DOHH2 (cell line): ENCODE measurements around the gene NME7.
A peak's percentile ranks its signal among the peaks of the same experiment; 100 is the strongest.

Source experiments
- H3F3A ChIP-seq: fragments of 200-600 bp; sonication (generic), shearing (Covaris generic); 2 replicates; pipeline ENCODE4 v1.6.0; 2016; ENCODE audit warnings: antibody characterized with exemption, mild to moderate bottlenecking; ENCODE audit not compliant: control insufficient read depth, insufficient read depth
- H3K27ac ChIP-seq: fragments of 200-600 bp; sonication (generic); 2 replicates; pipeline ENCODE4 v1.5.1; 2014; ENCODE audit warnings: low read depth, mild to moderate bottlenecking, low read length, moderate library complexity
- H3K27me3 ChIP-seq: fragments of 200-600 bp; sonication (generic); 2 replicates; pipeline ENCODE4 v1.6.1; 2014; ENCODE audit warnings: mild to moderate bottlenecking, low read length, mixed read lengths; ENCODE audit not compliant: control insufficient read depth
- H3K36me3 ChIP-seq: fragments of 200-600 bp; sonication (generic); 2 replicates; pipeline ENCODE4 v1.6.1; 2014; ENCODE audit warnings: mild to moderate bottlenecking, low read length, moderate library complexity, mixed read lengths; ENCODE audit not compliant: control insufficient read depth
- H3K4me1 ChIP-seq: fragments of 200-600 bp; sonication (generic); 2 replicates; pipeline ENCODE4 v1.6.1; 2014; ENCODE audit warnings: mild to moderate bottlenecking, low read length, mixed read lengths; ENCODE audit not compliant: control insufficient read depth
- H3K4me2 ChIP-seq: fragments of 200-600 bp; sonication (generic); 2 replicates; pipeline ENCODE4 v1.6.0; 2014; ENCODE audit warnings: mild to moderate bottlenecking, low read length, moderate library complexity
- H3K4me3 ChIP-seq: fragments of 200-600 bp; sonication (generic); 2 replicates; pipeline ENCODE4 v1.5.1; 2014; ENCODE audit warnings: mild to moderate bottlenecking, low read length, mixed read lengths
- H3K79me2 ChIP-seq: fragments of 200-600 bp; sonication (generic); 2 replicates; pipeline ENCODE4 v1.6.1; 2014; ENCODE audit warnings: mild to moderate bottlenecking, low read length, mixed read lengths; ENCODE audit not compliant: control insufficient read depth
- H3K9me2 ChIP-seq: fragments of 200-600 bp; sonication (generic); replicated peaks from 2 replicates; pipeline ENCODE4 v1.6.1; 2014; ENCODE audit warnings: mild to moderate bottlenecking, low read length, mixed read lengths; ENCODE audit not compliant: control insufficient read depth
- H3K9me3 ChIP-seq: fragments of 200-600 bp; sonication (generic); 2 replicates; pipeline ENCODE4 v1.6.1; 2014; ENCODE audit warnings: antibody characterized with exemption, low read length, mixed read lengths; ENCODE audit not compliant: control insufficient read depth, insufficient read depth
- H4K20me1 ChIP-seq: fragments of 200-600 bp; sonication (generic); 2 replicates; pipeline ENCODE4 v1.6.0; 2014; ENCODE audit warnings: low read depth, mild to moderate bottlenecking, antibody characterized with exemption, low read length, moderate library complexity; ENCODE audit not compliant: control insufficient read depth, insufficient read depth
- EZH2phosphoT487 ChIP-seq: fragments of 200-600 bp; sonication (generic); IDR thresholded peaks from 2 replicates; pipeline ENCODE4 v1.6.1; 2017; ENCODE audit warnings: borderline replicate concordance, mild to moderate bottlenecking, antibody characterized with exemption, low read length, moderate library complexity, mixed read lengths
- TF ChIP-seq, protein P1 (sequence below): fragments of 200-600 bp; sonication (generic); IDR thresholded peaks from one replicate; pipeline ENCODE4 v1.5.1; 2014; ENCODE audit warnings: antibody characterized with exemption, mild to moderate bottlenecking, low read depth, low read length; ENCODE audit not compliant: poor library complexity, severe bottlenecking

Gene NME7

DNA sequence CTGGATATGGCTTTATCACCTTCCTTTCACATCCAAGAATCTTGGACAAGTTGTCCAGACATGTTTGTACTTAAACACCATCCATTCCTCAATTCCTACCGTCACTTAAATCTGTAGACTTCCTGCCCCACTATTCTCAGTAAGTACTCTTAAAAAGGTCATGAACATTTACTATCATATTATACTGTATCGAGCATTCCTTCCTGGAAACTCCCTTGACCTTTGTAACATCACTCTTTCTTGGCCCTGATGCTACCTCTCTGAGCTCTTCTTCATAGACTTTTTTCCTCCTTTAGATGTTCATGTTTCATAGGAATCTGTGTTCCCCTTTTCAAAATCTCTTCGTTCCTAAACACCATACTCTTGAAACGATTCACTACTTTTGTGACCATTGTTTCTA lies 15.9 kb upstream of the NME7 start:
- no peaks in the 10 kb centered on the region for H3K9me3 ChIP-seq
- TF ChIP-seq EZH2phosphoT487 = no peak
- TF ChIP-seq, protein P1, sequence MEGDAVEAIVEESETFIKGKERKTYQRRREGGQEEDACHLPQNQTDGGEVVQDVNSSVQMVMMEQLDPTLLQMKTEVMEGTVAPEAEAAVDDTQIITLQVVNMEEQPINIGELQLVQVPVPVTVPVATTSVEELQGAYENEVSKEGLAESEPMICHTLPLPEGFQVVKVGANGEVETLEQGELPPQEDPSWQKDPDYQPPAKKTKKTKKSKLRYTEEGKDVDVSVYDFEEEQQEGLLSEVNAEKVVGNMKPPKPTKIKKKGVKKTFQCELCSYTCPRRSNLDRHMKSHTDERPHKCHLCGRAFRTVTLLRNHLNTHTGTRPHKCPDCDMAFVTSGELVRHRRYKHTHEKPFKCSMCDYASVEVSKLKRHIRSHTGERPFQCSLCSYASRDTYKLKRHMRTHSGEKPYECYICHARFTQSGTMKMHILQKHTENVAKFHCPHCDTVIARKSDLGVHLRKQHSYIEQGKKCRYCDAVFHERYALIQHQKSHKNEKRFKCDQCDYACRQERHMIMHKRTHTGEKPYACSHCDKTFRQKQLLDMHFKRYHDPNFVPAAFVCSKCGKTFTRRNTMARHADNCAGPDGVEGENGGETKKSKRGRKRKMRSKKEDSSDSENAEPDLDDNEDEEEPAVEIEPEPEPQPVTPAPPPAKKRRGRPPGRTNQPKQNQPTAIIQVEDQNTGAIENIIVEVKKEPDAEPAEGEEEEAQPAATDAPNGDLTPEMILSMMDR = no peak
- H3K27ac ChIP-seq = no peak overlapping the region
- H3K4me2 ChIP-seq = no peak overlapping the region
- no peak overlapping the region for H3K4me3 ChIP-seq
- no peaks in the 10 kb centered on the region for H3K4me1 ChIP-seq
- no peaks in the 10 kb centered on the region for H4K20me1 ChIP-seq
- no peaks in the 10 kb centered on the region for H3K79me2 ChIP-seq
- H3K27me3 ChIP-seq = no peaks in the 10 kb centered on the region
- peaks cover 26% of the 10 kb centered on the region for H3K36me3 ChIP-seq
- no peaks in the 10 kb centered on the region for H3K9me2 ChIP-seq
- H3F3A ChIP-seq = no peaks in the 10 kb centered on the region

DNA sequence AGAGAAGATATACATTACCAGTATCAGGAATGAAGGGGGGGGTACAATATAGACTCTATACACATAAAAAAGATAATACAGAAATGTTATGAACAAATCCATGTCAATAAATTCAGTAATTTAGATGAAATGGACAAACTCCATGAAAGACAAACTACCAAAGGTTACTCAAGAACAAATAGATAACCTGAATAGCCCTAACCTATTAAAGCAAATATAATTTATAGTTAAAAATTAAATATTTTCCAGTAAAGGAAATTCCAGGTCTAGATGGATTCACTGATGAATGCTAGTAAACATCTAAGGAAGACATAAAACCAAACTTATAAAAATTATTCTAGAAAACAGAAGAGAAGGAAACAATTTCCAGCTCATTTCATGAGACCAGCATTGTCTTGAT lies 13.6 kb upstream of the NME7 start:
- no peaks in the 10 kb centered on the region for H3K79me2 ChIP-seq
- H3K4me3 ChIP-seq = no peak overlapping the region
- no peaks in the 10 kb centered on the region for H3K4me1 ChIP-seq
- TF ChIP-seq, protein P1 = no peak
- TF ChIP-seq EZH2phosphoT487 = no peak
- no peaks in the 10 kb centered on the region for H4K20me1 ChIP-seq
- no peaks in the 10 kb centered on the region for H3K9me3 ChIP-seq
- H3K9me2 ChIP-seq = no peaks in the 10 kb centered on the region
- no peak overlapping the region for H3K4me2 ChIP-seq
- H3K27me3 ChIP-seq = no peaks in the 10 kb centered on the region
- H3K36me3 ChIP-seq = peaks cover 28% of the 10 kb centered on the region
- H3K27ac ChIP-seq = no peak overlapping the region
- H3F3A ChIP-seq = no peaks in the 10 kb centered on the region

DNA sequence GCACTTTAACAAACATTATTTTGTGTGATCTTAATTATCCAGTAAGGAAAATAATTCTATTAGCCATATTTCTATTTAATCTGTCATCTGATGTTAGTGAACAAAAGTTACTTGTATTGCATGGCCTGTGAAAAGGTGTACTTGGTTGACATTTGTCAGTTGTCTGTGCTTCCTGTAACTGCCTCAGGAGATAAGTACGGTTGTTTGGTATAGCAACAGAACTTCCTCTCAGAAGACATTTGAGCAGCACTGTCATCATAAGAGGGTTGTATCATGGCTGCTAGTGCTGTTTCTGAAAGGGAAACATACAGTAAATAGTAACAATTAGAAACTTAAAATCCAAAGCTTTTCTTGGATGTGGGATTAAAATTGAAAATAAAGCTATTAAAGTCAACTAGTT lies 3.8 kb upstream of the NME7 start:
- H3K4me2 ChIP-seq = no peak overlapping the region
- no peaks in the 10 kb centered on the region for H4K20me1 ChIP-seq
- H3K4me1 ChIP-seq = peaks cover 19% of the 10 kb centered on the region
- H3K79me2 ChIP-seq = peaks cover 13% of the 10 kb centered on the region
- H3K27me3 ChIP-seq = no peaks in the 10 kb centered on the region
- H3K27ac ChIP-seq = no peak overlapping the region
- no peaks in the 10 kb centered on the region for H3F3A ChIP-seq
- TF ChIP-seq, protein P1 = no peak
- TF ChIP-seq EZH2phosphoT487 = no peak
- no peak overlapping the region for H3K4me3 ChIP-seq
- H3K9me2 ChIP-seq = no peaks in the 10 kb centered on the region
- H3K9me3 ChIP-seq = no peaks in the 10 kb centered on the region
- peaks cover 9% of the 10 kb centered on the region for H3K36me3 ChIP-seq

DNA sequence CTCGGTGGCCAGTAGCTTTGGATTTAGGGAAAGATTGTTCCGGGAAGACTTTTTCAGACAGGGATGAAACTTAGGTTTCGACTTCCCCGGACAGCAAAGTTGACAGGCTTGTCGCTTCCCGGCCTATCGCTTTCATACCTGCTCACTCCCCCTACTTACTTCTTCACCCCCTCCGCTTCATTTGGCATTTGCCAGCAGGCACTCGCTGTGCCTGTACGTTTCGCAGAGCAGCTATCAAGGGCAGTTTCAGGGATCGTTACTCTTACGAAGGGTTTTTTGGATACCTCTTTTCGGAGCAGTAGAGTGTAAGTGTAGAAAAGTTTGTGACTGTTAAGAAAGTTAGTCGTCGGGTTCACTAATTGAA lies 791 bp upstream of the NME7 start:
- Histone ChIP-seq H3K4me2 (peak overlapping the region; percentile 80), H3K79me2 (peaks cover 15% of the 10 kb centered on the region), H3K27ac (peak overlapping the region; percentile 77), H3K36me3 (peaks cover 7% of the 10 kb centered on the region; the same call in 1 of the 2 replicates), H3F3A (no peaks in the 10 kb centered on the region), H3K4me1 (peaks cover 19% of the 10 kb centered on the region), H4K20me1 (no peaks in the 10 kb centered on the region), H3K4me3 (peak overlapping the region; percentile 77), H3K9me3 (no peaks in the 10 kb centered on the region), H3K27me3 (no peaks in the 10 kb centered on the region), H3K9me2 (no peaks in the 10 kb centered on the region)
- TF ChIP-seq, protein P1 = no peak
- TF ChIP-seq EZH2phosphoT487 = no peak
